Aorta (tissue), 5 donors: ENCODE data around the gene ATF6B. TPM values are rescaled to one million over a fixed set of nuclear protein-coding genes. Genes with fewer than 3 reads are reported as not detected.

ENCODE experiments used
- ATAC-seq: fragments of 200-7000 bp; cut with Tn5 transposase; one replicate; pipeline ENCODE4 v1.9.1; 2022; ENCODE audit warnings: moderate library complexity; ENCODE audit not compliant: low FRiP score
- DNase-seq, 2 donors: peaks; one replicate each; pipeline ENCODE4 v3.0.0-alpha.2; 2020
- H3K27ac ChIP-seq, 2 donors: one replicate each; pipeline ENCODE4 v1.5.1; 2013; ENCODE audit warnings: low read length in 2 of 2, mild to moderate bottlenecking in 2 of 2, moderate library complexity in 2 of 2, control low read depth in 1 of 2, inconsistent platforms in 1 of 2, low read depth in 1 of 2
- H3K27me3 ChIP-seq, 2 donors: one replicate each; pipeline ENCODE4 v1.6.1; 2013; ENCODE audit warnings: control low read depth in 1 of 2, low read length in 1 of 2, mild to moderate bottlenecking in 1 of 2, moderate library complexity in 1 of 2; ENCODE audit not compliant: insufficient read depth in 2 of 2, control insufficient read depth in 1 of 2
- H3K36me3 ChIP-seq, 2 donors: one replicate each; pipeline ENCODE4 v1.6.1; 2013; ENCODE audit warnings: control low read depth in 1 of 2, low read length in 1 of 2, mild to moderate bottlenecking in 1 of 2; ENCODE audit not compliant: insufficient read depth in 2 of 2, control insufficient read depth in 1 of 2
- H3K4me1 ChIP-seq, 2 donors: one replicate each; pipeline ENCODE4 v1.6.1; 2013; ENCODE audit warnings: low read length in 2 of 2, control low read depth in 1 of 2, mild to moderate bottlenecking in 1 of 2, moderate library complexity in 1 of 2; ENCODE audit not compliant: insufficient read depth in 2 of 2, control insufficient read depth in 1 of 2
- H3K4me3 ChIP-seq, 2 donors: one replicate each; pipeline ENCODE4 v1.5.1; 2013; ENCODE audit warnings: low read length in 2 of 2, control low read depth in 1 of 2, mild to moderate bottlenecking in 1 of 2
- H3K9me3 ChIP-seq: one replicate; pipeline ENCODE4 v1.6.1; 2013; ENCODE audit warnings: mild to moderate bottlenecking, low read length; ENCODE audit not compliant: control insufficient read depth
- WGBS, 2 donors: extraction: QIAGEN DNeasy Blood & Tissue Kit; methylation state at CpG; one replicate each; pipeline ENCODE4 v1.1.7; 2013; 5-methylcytosine and 5-hydroxymethylcytosine counted together
- intact Hi-C, 2 donors: fragments of 100-400 bp; cut with DNase I; formaldehyde crosslinking; loops; one replicate each; pipeline versions ENCODE4 v1.14.2 to v1.15.0; 2022
- polyA plus RNA-seq, 2 donors: library from polyadenylated mRNA; stranded (reverse); fragments of 200-250 nt; gene quantifications; one replicate each; pipeline ENCODE4 v1.2.3, GENCODE V29; 2013
- total RNA-seq, 2 donors: library from RNA; stranded (reverse); fragmentation: NEBNext Ultra II Directional; extraction: Animal tissue kit (Norgen Biotek cat#: 25700); gene quantifications; one replicate each; pipeline ENCODE4 v1.2.1, GENCODE V29; 2021
- donor health status: healthy with polysubstance abuse.
- donor health status: Bipolar disorder and iron deficiency.
- donor health status: DM: no; HTN: no; CAD: no.
- donor health status: DM: no; HTN: no; CAD: no.
- donor health status: DM: yes; HTN: yes; CAD: no.

ATF6B gene
- total and polyA plus RNA-seq, 4 donors = 12.9 to 93.1 (median 73.5) TPM

DNA sequence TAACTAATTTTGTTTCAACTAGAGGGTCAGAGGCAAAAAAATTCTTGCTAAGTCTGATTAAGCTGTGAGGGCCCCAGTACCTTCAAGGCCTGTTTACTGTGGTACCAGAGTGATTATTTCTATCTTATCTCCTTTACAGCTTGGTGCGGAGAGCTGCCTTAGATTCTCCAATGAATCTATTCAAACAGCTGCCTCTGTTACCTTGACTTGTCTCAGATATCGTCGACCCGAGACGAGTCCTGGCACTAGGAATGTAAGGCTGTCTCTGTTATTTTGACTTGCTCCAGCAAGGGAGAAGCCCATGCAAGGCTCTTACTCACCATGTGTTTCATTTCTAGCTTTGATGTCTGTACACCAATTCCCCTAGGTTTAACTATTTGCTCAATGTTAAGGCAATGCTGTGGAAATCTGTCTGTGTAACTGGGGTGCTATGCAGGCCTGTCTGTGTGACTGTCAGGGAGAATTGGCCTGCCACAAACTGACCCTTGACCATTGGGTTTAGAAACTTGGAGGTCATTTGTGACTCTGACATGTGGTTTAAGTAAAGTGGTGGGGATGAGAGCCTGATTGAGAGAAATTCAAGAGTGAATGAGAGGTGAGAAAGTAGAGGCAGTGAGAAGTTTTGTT, 12.5 kb upstream of the ATF6B start:
- Histone ChIP-seq H3K4me1 (no peaks in the 10 kb centered on the region), H3K9me3 (no peaks in the 10 kb centered on the region), H3K27me3 (no peaks in the 10 kb centered on the region), H3K4me3 (no peak overlapping the region), H3K27ac (no peak overlapping the region), H3K36me3 (no peaks in the 10 kb centered on the region)
- no peak for DNase-seq
- ATAC-seq = no peak
- intact Hi-C loops = no loop called here
- 48 to 59% methylated on average over 5 of the region's 5 CpGs for WGBS, 2 donors

DNA sequence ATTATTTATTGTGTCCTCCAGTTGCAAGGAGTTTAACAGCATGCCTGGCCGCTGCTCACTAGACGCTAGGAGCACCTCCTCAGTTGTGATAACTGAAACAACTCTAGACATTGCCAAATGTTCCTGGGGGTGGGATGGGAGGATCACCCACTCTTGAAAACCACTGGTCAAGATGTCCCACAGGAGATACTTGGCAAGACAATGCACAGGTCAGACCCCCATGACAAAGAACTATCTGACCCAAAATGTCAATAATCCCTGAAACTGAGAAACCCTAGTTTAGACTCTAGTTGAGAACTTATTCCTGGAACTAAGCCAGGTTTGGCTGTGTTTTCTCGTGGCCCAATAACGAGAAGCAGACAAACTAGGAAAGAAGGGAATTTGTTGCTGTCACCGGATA, 11.5 kb upstream of the ATF6B start:
- Histone ChIP-seq H3K4me3 (no peak overlapping the region), H3K27ac (no peak overlapping the region), H3K27me3 (no peaks in the 10 kb centered on the region), H3K36me3 (no peaks in the 10 kb centered on the region), H3K9me3 (no peaks in the 10 kb centered on the region), H3K4me1 (no peaks in the 10 kb centered on the region)
- ATAC-seq = no peak
- DNase-seq = no peak
- intact Hi-C loops = no loop called here
- 46 to 47% methylated on average over 5 of the region's 5 CpGs for WGBS, 2 donors

DNA sequence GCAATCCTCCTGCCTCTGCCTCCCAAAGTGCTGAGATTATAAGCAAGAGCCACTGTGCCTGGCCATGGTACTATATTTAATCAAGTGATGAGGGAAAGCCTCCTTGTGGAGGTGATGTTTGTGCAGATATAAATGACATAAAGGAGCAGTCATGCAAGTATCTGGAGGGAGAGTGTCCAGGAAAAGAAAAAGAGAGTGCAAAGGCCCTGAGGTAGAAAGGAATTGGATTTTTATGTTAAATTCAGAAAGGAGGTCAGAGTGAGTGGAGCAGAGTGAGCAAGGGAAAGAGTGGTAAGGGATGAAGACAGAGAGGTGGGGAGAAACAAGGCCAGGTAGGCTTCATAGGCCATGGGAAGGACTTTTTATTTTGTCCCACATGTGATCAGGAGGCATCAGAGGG, 9.4 kb upstream of the ATF6B start:
- Histone ChIP-seq H3K36me3 (no peaks in the 10 kb centered on the region), H3K9me3 (no peaks in the 10 kb centered on the region), H3K27me3 (no peaks in the 10 kb centered on the region), H3K4me3 (no peak overlapping the region), H3K27ac (no peak overlapping the region), H3K4me1 (no peaks in the 10 kb centered on the region)
- intact Hi-C loops = no loop called here
- no peak for ATAC-seq
- DNase-seq = no peak

DNA sequence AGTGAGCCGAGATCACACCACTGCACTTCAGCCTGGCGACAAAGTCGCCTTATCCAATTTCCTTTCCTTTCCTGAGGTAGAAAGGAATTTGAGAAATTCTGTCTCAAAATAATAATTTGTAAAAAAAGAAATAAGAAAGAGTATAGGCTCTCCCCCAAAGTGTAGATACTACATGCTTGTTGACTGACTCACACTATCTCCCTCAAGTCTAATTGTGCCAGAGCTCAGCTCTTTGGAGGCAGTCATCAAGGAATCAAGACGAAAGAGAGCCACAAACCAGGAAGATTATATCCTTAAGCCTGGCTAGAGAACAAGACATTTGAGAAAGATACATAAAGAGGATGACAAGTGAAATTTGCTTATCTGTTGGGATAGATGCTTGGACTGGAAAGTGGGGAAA, 5.7 kb upstream of the ATF6B start:
- no peak overlapping the region for H3K4me3 ChIP-seq
- H3K4me1 ChIP-seq = no peaks in the 10 kb centered on the region
- no peaks in the 10 kb centered on the region for H3K9me3 ChIP-seq
- WGBS, 2 donors = 45 to 49% methylated on average over 4 of the region's 4 CpGs
- no peaks in the 10 kb centered on the region for H3K27me3 ChIP-seq
- H3K27ac ChIP-seq = no peak overlapping the region
- ATAC-seq (no peak), DNase-seq (no peak)
- intact Hi-C loops = no loop called here
- no peaks in the 10 kb centered on the region for H3K36me3 ChIP-seq

DNA sequence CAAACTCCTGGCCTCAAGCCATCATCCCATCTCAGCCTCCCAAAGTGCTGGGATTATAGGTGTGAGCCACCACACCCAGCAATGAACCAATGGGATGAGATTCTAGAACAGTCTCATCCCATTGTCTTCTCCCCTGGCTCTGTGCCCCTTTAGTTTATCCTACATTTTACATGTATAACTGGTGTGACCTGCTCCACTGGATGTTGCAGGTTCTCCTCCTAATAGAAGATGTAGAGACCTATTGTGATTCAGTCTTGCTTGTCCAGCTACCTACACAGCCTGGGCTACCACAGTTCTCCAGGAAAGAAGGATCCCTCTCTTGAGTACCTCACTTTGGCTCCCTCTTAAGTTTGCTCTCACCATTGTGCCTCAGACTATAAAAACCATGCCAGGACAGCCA, 4.1 kb upstream of the ATF6B start:
- no peak for ATAC-seq
- Histone ChIP-seq H3K4me1 (peaks cover 0 to 2% of the 10 kb centered on the region in 2 donors), H3K9me3 (no peaks in the 10 kb centered on the region), H3K27me3 (no peaks in the 10 kb centered on the region), H3K4me3 (no peak overlapping the region), H3K36me3 (no peaks in the 10 kb centered on the region), H3K27ac (no peak overlapping the region)
- intact Hi-C loops = no loop called here
- DNase-seq = peak in 1 of 2 donors; percentile 5

DNA sequence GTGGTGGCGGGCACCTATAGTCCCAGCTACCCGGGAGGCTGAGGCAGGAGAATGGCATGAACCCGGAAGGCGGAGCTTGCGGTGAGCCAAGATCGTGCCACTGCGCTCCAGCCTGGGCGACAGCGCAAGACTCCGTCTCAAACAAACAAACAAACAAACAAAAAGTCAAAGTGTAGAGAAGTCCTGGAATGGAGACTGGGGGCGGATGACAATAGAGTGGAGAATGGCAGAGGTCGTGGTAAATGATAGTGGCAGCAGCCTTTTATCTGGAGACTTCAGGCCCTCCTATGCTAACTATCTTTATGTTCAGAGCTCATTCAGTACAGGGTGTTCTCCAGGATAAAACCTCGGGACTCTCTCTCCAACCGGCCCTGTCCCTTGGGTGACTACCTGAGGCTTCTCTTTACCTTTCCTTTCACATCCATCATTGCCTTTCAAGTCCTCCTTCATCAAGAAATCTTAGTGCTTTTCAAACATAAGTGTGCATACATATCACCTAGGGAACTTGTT, 3.4 kb upstream of the ATF6B start:
- H3K4me1 ChIP-seq = peaks cover 0 to 2% of the 10 kb centered on the region in 2 donors
- no peaks in the 10 kb centered on the region for H3K9me3 ChIP-seq
- WGBS, 2 donors = 87 to 90% methylated on average over 14 of the region's 14 CpGs
- H3K27ac ChIP-seq = no peak overlapping the region
- ATAC-seq = no peak
- DNase-seq = peak in 1 of 2 donors; percentile 21
- H3K27me3 ChIP-seq = no peaks in the 10 kb centered on the region
- no peaks in the 10 kb centered on the region for H3K36me3 ChIP-seq
- H3K4me3 ChIP-seq = no peak overlapping the region
- intact Hi-C loops = no loop called here

DNA sequence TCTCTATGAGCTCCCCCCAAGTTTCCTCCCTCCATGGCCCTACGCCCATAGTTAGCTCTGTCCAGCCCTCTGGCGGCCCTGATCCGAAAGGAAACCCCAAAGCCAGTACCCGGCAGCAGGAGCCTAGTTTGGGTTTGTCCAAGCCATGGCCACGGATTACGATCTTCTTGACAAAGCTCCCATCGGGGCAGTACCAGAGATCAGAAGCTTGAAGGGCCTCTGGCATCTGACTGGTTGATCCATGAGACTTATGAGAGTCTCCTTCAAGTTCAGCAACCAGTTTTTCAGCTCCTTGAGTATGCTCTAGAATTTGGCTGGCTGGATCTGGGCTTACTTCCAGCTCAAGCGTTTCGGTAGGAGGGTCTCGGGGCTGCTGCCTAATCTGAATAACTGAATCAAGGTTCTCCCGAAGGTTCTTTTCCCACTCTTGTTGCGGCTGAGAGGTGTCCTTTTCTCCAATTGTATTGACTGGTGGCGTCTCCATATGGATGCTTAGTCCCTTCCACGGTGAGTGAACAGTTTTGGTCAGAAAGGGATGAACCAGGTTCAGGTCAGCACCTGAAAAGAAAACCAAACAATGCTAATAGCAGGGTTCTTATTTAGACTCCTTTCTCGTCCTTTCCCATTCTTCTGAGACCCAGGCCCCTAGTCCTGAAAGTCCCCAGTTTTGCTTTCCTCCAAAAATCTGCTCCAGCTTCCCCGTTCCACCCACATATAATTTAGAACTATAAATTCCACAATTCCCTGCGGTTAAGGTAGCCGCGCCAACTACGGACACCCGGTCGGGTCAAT, 1.4 kb upstream of the ATF6B start:
- DNase-seq (no peak), ATAC-seq (peak; percentile 82)
- intact Hi-C loops = loop anchor here in 1 of 2 donors (1.0 kb wide), 2 partner anchors 25 to 49 kb away; partner anchors contain the start of genes PPT2 and RNF5
- 24 to 28% methylated on average over 22 of the region's 22 CpGs for WGBS, 2 donors
- Histone ChIP-seq H3K9me3 (no peaks in the 10 kb centered on the region), H3K4me1 (peaks cover 0 to 2% of the 10 kb centered on the region in 2 donors), H3K36me3 (no peaks in the 10 kb centered on the region), H3K27me3 (no peaks in the 10 kb centered on the region), H3K4me3 (peak overlapping the region; percentile 48 to 81), H3K27ac (peak overlapping the region; percentile 5 to 92)

DNA sequence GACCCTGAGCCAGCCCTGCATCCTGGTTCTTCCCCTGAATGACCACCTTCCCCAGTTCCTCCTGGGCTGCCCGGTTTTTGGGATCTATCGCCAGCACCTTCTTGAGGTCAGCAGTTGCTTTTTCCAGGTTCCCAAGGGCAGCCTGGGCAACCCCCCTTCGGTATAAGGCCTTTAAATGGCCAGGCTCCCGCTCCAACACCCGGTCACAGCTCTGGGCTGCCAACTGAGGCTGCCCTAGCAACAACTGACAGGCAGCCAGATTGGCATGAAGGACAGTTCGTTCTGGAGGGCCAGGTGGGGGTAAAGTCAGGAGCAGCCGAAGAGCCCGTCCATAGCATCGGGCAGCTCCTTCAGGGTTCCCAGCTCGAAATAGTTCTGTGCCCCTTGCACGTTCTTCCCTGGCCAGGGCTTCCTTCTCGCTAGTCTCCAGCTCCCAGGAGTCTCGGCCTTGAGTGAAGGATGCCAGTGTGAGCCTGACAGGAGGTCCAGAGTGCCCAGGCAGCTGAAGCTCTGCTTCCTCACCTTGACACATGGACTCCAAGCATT, 778 bp upstream of the ATF6B start:
- Histone ChIP-seq H3K4me1 (peaks cover 0 to 2% of the 10 kb centered on the region in 2 donors), H3K36me3 (peaks cover 0 to 1% of the 10 kb centered on the region in 2 donors), H3K4me3 (no peak overlapping the region), H3K27ac (peak overlapping the region in 1 of 2 donors; percentile 34), H3K9me3 (no peaks in the 10 kb centered on the region), H3K27me3 (no peaks in the 10 kb centered on the region)
- ATAC-seq (no peak), DNase-seq (no peak)
- WGBS, 2 donors = 81 to 87% methylated on average over 13 of the region's 13 CpGs
- intact Hi-C loops = no loop called here

DNA sequence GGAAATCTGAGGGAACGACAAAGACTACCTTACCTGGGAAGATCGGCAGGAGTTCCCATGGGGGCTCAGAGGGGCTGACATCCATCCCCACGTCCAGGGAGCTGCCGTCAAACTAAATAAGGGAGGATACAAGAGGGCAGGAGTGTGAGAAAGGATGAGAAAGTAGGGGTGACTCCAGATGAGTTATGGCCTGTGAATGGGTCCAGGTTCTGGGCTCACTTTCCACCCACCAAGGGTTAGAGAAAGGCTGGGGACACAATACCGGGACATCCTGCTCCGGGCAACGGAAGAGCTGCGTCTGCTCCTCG, 683 bp downstream of the ATF6B start:
- intact Hi-C loops = no loop called here
- Histone ChIP-seq H3K4me3 (peak overlapping the region; percentile 61 to 94), H3K4me1 (peaks cover 0 to 2% of the 10 kb centered on the region in 2 donors), H3K9me3 (no peaks in the 10 kb centered on the region), H3K27me3 (no peaks in the 10 kb centered on the region), H3K27ac (no peak overlapping the region), H3K36me3 (peaks cover 0 to 1% of the 10 kb centered on the region in 2 donors)
- 4 to 6% methylated on average over 9 of the region's 9 CpGs for WGBS, 2 donors
- ATAC-seq = no peak
- no peak for DNase-seq
